ENCODE measurements around the gene BLMH. TPM values are rescaled to one million over a fixed set of nuclear protein-coding genes. Genes with fewer than 3 reads are reported as not detected.
A peak's percentile ranks its signal among the peaks of the same experiment; 100 is the strongest.

BLMH gene
- total RNA-seq, 1 experiment from 2014 or later, result 33.7 TPM

GRCh38 chr17:30326809-30327208, 35.1 kb upstream of the BLMH start:
- H3K4me3 Mint-ChIP-seq (ENCODE audit: low read depth, unreplicated experiment), result no peak overlapping the region
- H3K27me3 Mint-ChIP-seq (ENCODE audit: unreplicated experiment), result peaks cover 8% of the 10 kb centered on the region
- no peaks in the 10 kb centered on the region for H3K9me3 Mint-ChIP-seq (ENCODE audit: low read depth, unreplicated experiment)
- BruUV-seq (replicated peaks), result no TSS peak
- H3K27ac Mint-ChIP-seq (ENCODE audit: unreplicated experiment), result no peak overlapping the region
- TF ChIP-seq, protein P1, sequence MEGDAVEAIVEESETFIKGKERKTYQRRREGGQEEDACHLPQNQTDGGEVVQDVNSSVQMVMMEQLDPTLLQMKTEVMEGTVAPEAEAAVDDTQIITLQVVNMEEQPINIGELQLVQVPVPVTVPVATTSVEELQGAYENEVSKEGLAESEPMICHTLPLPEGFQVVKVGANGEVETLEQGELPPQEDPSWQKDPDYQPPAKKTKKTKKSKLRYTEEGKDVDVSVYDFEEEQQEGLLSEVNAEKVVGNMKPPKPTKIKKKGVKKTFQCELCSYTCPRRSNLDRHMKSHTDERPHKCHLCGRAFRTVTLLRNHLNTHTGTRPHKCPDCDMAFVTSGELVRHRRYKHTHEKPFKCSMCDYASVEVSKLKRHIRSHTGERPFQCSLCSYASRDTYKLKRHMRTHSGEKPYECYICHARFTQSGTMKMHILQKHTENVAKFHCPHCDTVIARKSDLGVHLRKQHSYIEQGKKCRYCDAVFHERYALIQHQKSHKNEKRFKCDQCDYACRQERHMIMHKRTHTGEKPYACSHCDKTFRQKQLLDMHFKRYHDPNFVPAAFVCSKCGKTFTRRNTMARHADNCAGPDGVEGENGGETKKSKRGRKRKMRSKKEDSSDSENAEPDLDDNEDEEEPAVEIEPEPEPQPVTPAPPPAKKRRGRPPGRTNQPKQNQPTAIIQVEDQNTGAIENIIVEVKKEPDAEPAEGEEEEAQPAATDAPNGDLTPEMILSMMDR (IDR thresholded peaks at IDR 0.05; ENCODE audit: unreplicated experiment), result no peak
- CTCF ChIA-PET, result interaction anchor here (0.7 to 1.4 kb wide), 3 partner anchors 10 to 43 kb away, joined by 3 to 6 read pairs (median 3); no protein-coding TSS in a partner anchor
- peaks cover 13% of the 10 kb centered on the region for H3K4me1 Mint-ChIP-seq (ENCODE audit: low read depth, unreplicated experiment)
- intact Hi-C loops (cut with micrococcal nuclease; ENCODE audit: unreplicated experiment), result no loop called here
- no peak for DNase-seq
- H3K36me3 Mint-ChIP-seq (ENCODE audit: insufficient read depth, unreplicated experiment), result no peaks in the 10 kb centered on the region

- intact Hi-C loops (cut with micrococcal nuclease; ENCODE audit: unreplicated experiment), result no loop called here
- Mint-ChIP-seq H3K27me3 (ENCODE audit: unreplicated experiment) (peaks cover 8% of the 10 kb centered on the region), H3K36me3 (ENCODE audit: insufficient read depth, unreplicated experiment) (no peaks in the 10 kb centered on the region), H3K4me1 (ENCODE audit: low read depth, unreplicated experiment) (peaks cover 21% of the 10 kb centered on the region), H3K27ac (ENCODE audit: unreplicated experiment) (no peak overlapping the region), H3K9me3 (ENCODE audit: low read depth, unreplicated experiment) (no peaks in the 10 kb centered on the region), H3K4me3 (ENCODE audit: low read depth, unreplicated experiment) (no peak overlapping the region)
- DNase-seq, result no peak
- no TSS peak for BruUV-seq (replicated peaks)
- TF ChIP-seq, protein P1 (IDR thresholded peaks at IDR 0.05; ENCODE audit: unreplicated experiment), result no peak
- CTCF ChIA-PET, result no interaction called here
These were observed 33.0 kb upstream of the BLMH start for GRCh38 chr17:30324723-30325122.

GRCh38 chr17:30323895-30324319, 32.2 kb upstream of the BLMH start:
- no peak overlapping the region for H3K4me3 Mint-ChIP-seq (ENCODE audit: low read depth, unreplicated experiment)

GRCh38 chr17:30323262-30323894, 31.6 kb upstream of the BLMH start:
- peaks cover 8% of the 10 kb centered on the region for H3K27me3 Mint-ChIP-seq (ENCODE audit: unreplicated experiment)
- H3K4me1 Mint-ChIP-seq (ENCODE audit: low read depth, unreplicated experiment), result peaks cover 21% of the 10 kb centered on the region
- no peaks in the 10 kb centered on the region for H3K36me3 Mint-ChIP-seq (ENCODE audit: insufficient read depth, unreplicated experiment)
- no peaks in the 10 kb centered on the region for H3K9me3 Mint-ChIP-seq (ENCODE audit: low read depth, unreplicated experiment)
- H3K27ac Mint-ChIP-seq (ENCODE audit: unreplicated experiment), result peak overlapping the region; percentile 20
- no peak overlapping the region for H3K4me3 Mint-ChIP-seq (ENCODE audit: low read depth, unreplicated experiment)
- no TSS peak for BruUV-seq (replicated peaks)
- intact Hi-C loops (cut with micrococcal nuclease; ENCODE audit: unreplicated experiment), result no loop called here
- peak; percentile 14 for DNase-seq
- CTCF ChIA-PET, result interaction anchor here (1.0 kb wide), 1 partner anchor 12 kb away, joined by 7 read pairs; no protein-coding TSS in a partner anchor
- TF ChIP-seq, protein P1 (IDR thresholded peaks at IDR 0.05; ENCODE audit: unreplicated experiment), result no peak

More at GRCh38 chr17:30323895-30324319, 32.2 kb upstream of the BLMH start:
- H3K36me3 Mint-ChIP-seq (ENCODE audit: insufficient read depth, unreplicated experiment), result no peaks in the 10 kb centered on the region
- H3K27ac Mint-ChIP-seq (ENCODE audit: unreplicated experiment), result peak overlapping the region; percentile 20
- TF ChIP-seq, protein P1 (IDR thresholded peaks at IDR 0.05; ENCODE audit: unreplicated experiment), result no peak
- no TSS peak for BruUV-seq (replicated peaks)
- CTCF ChIA-PET, result interaction anchor here (1.0 kb wide), 1 partner anchor 11 kb away, joined by 7 read pairs; no protein-coding TSS in a partner anchor
- peak; percentile 21 for DNase-seq
- H3K27me3 Mint-ChIP-seq (ENCODE audit: unreplicated experiment), result peaks cover 8% of the 10 kb centered on the region
- intact Hi-C loops (cut with micrococcal nuclease; ENCODE audit: unreplicated experiment), result no loop called here
- peaks cover 21% of the 10 kb centered on the region for H3K4me1 Mint-ChIP-seq (ENCODE audit: low read depth, unreplicated experiment)
- no peaks in the 10 kb centered on the region for H3K9me3 Mint-ChIP-seq (ENCODE audit: low read depth, unreplicated experiment)
